Ishikawa (cell line): ENCODE results near the gene C2CD2.

ENCODE experiments used
- CEBPB ChIP-seq: IDR thresholded peaks from 2 replicates; pipeline ENCODE4 v1.6.1; 2012
- CREB1 ChIP-seq: IDR thresholded peaks from 2 replicates; pipeline ENCODE4 v1.6.1; 2012; ENCODE audit warnings: low read depth
- EGR1 ChIP-seq: IDR thresholded peaks from 2 replicates; pipeline ENCODE4 v1.6.1; 2012
- EP300 ChIP-seq: IDR thresholded peaks from 2 replicates; pipeline ENCODE4 v1.6.1; 2012; ENCODE audit warnings: borderline replicate concordance
- FOXM1 ChIP-seq: IDR thresholded peaks from 2 replicates; pipeline ENCODE4 v1.6.1; 2012; ENCODE audit warnings: low read depth, borderline replicate concordance
- MAX ChIP-seq: IDR thresholded peaks from 2 replicates; pipeline ENCODE4 v1.6.1; 2012
- NFIC ChIP-seq: IDR thresholded peaks from 2 replicates; pipeline ENCODE4 v1.6.1; 2012
- RAD21 ChIP-seq: IDR thresholded peaks from 2 replicates; pipeline ENCODE4 v1.6.1; 2012; ENCODE audit warnings: low read depth
- REST ChIP-seq: IDR thresholded peaks from 2 replicates; pipeline ENCODE4 v1.6.1; 2012; ENCODE audit warnings: low read depth, mild to moderate bottlenecking
- TAF1 ChIP-seq: IDR thresholded peaks from 2 replicates; pipeline ENCODE4 v1.6.1; 2012; ENCODE audit warnings: low read depth, mild to moderate bottlenecking
- TCF12 ChIP-seq: IDR thresholded peaks from 2 replicates; pipeline ENCODE4 v1.6.1; 2012; ENCODE audit warnings: low read depth
- TEAD4 ChIP-seq: IDR thresholded peaks from 2 replicates; pipeline ENCODE4 v1.6.1; 2012
- USF1 ChIP-seq: IDR thresholded peaks from 2 replicates; pipeline ENCODE4 v1.6.1; 2012
- YY1 ChIP-seq: IDR thresholded peaks from 2 replicates; pipeline ENCODE4 v1.6.1; 2012; ENCODE audit warnings: low read depth
- ZBTB7A ChIP-seq: IDR thresholded peaks from 2 replicates; pipeline ENCODE4 v1.6.1; 2012; ENCODE audit warnings: low read depth

The C2CD2 gene

GRCh38 chr21:41913230-41913629, 40.6 kb downstream of the C2CD2 start:
- TF ChIP-seq ZBTB7A = no peak
- no peak for TF ChIP-seq TEAD4
- no peak for TF ChIP-seq EGR1
- no peak for TF ChIP-seq USF1
- TF ChIP-seq CREB1 = no peak
- TF ChIP-seq EP300 = no peak
- TF ChIP-seq TAF1 = no peak
- TF ChIP-seq MAX = no peak
- TF ChIP-seq CEBPB = no peak
- no peak for TF ChIP-seq FOXM1
- TF ChIP-seq REST = no peak
- no peak for TF ChIP-seq RAD21
- no peak for TF ChIP-seq NFIC
- no peak for TF ChIP-seq TCF12

- TF ChIP-seq EGR1 (no peak), TEAD4 (no peak), REST (no peak), TAF1 (no peak), RAD21 (no peak), USF1 (no peak), CEBPB (no peak), NFIC (no peak), EP300 (no peak), ZBTB7A (no peak), FOXM1 (no peak), YY1 (no peak)
Measured at GRCh38 chr21:41908829-41909228, 45.0 kb downstream of the C2CD2 start.

GRCh38 chr21:41907496-41908258, 46.1 kb downstream of the C2CD2 start:
- TF ChIP-seq EP300 (no peak), MAX (no peak), FOXM1 (no peak), RAD21 (no peak), TEAD4 (no peak), YY1 (no peak), CEBPB (no peak), CREB1 (no peak), TCF12 (no peak), EGR1 (no peak), NFIC (no peak), REST (no peak)

GRCh38 chr21:41906770-41907169, 47.0 kb downstream of the C2CD2 start:
- TF ChIP-seq NFIC = no peak
- TF ChIP-seq EGR1 = no peak
- TF ChIP-seq RAD21 = no peak
- TF ChIP-seq REST = no peak
- no peak for TF ChIP-seq CEBPB
- no peak for TF ChIP-seq TCF12
- TF ChIP-seq CREB1 = no peak
- no peak for TF ChIP-seq ZBTB7A
- TF ChIP-seq YY1 = no peak
- TF ChIP-seq TEAD4 = no peak
- no peak for TF ChIP-seq FOXM1
- TF ChIP-seq EP300 = no peak
- TF ChIP-seq MAX = no peak
- no peak for TF ChIP-seq USF1
- no peak for TF ChIP-seq TAF1
